ENCODE data around the gene RIC3. TPM values are rescaled to one million over a fixed set of nuclear protein-coding genes. Genes with fewer than 3 reads are reported as not detected.

RIC3 gene
- total RNA-seq, 1 donor from 2014 or later = 5.3 TPM

DNA sequence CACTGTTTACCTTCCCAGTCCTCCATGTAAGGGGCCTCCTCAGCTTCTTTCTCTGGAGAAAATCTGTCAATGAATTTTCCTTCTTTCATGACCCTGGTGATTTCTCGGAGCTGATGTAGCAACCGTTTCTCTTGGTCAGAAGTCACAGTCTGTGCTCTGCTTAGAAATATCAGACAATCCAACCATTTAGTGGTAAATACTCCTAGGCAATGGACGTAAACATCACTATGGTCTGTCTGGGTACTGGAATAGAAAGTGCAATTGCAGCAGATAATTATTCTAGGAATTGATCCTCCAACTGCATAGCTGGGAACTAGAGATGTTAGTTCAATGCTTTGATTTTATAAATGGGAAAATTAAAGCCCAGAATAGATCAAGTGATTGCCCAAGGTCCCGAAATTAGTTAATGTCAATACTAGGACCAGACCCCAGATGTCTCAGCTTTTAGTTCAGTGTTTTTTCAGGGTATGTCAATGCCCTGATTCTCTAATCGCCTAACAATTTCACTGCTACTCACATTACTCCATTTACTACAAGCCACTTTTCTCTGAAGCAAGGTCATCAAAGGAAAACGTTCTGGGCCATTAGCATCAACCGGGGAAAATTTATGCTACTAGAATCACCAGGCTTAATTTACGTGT, 42.1 kb downstream of the RIC3 start:
- H3K9me3 ChIP-seq = no peaks in the 10 kb centered on the region
- no peaks in the 10 kb centered on the region for H3K27me3 ChIP-seq
- no peaks in the 10 kb centered on the region for H3K4me1 ChIP-seq
- no peak overlapping the region for H3K4me3 ChIP-seq
- DNase-seq (ENCODE audit: low spot score in 2 of 2) = no peak
- no peak overlapping the region for H3K27ac ChIP-seq
- no peaks in the 10 kb centered on the region for H3K36me3 ChIP-seq
- intact Hi-C loops (cut with DNase I) = no loop called here
- TF ChIP-seq, protein P1, sequence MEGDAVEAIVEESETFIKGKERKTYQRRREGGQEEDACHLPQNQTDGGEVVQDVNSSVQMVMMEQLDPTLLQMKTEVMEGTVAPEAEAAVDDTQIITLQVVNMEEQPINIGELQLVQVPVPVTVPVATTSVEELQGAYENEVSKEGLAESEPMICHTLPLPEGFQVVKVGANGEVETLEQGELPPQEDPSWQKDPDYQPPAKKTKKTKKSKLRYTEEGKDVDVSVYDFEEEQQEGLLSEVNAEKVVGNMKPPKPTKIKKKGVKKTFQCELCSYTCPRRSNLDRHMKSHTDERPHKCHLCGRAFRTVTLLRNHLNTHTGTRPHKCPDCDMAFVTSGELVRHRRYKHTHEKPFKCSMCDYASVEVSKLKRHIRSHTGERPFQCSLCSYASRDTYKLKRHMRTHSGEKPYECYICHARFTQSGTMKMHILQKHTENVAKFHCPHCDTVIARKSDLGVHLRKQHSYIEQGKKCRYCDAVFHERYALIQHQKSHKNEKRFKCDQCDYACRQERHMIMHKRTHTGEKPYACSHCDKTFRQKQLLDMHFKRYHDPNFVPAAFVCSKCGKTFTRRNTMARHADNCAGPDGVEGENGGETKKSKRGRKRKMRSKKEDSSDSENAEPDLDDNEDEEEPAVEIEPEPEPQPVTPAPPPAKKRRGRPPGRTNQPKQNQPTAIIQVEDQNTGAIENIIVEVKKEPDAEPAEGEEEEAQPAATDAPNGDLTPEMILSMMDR (IDR thresholded peaks at IDR 0.05) = no peak

DNA sequence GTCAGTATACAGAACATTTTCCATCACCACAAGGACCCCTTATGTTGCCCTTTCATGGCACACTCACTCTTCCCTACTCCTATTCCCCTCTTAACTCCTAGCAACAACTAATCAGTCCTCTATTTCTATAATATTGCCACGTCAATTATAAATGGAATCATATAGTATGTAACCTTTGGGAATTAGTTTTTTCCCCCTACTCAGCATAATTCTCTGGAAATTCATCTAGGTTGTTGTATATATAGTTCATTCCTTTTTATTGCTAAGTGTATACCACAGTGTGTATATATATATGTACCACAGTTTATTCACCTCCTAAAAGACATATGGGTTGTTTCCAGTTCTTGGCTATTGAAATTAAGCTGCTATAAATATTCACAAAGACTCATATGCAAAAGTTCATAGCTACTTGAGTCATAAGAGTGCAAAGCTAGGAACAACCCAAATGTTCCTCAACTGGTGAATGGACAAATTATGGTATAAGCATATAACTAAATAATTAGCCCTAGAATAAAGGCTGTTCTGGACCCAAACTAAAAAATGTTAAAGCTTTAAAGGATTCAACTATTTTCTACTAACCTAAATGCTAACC, 46.6 kb downstream of the RIC3 start:
- Histone ChIP-seq H3K27me3 (no peaks in the 10 kb centered on the region), H3K4me3 (no peak overlapping the region), H3K27ac (no peak overlapping the region), H3K36me3 (no peaks in the 10 kb centered on the region), H3K4me1 (no peaks in the 10 kb centered on the region), H3K9me3 (no peaks in the 10 kb centered on the region)
- intact Hi-C loops (cut with DNase I) = no loop called here
- no peak for DNase-seq (ENCODE audit: low spot score in 2 of 2)
- TF ChIP-seq, protein P1 (IDR thresholded peaks at IDR 0.05) = no peak

DNA sequence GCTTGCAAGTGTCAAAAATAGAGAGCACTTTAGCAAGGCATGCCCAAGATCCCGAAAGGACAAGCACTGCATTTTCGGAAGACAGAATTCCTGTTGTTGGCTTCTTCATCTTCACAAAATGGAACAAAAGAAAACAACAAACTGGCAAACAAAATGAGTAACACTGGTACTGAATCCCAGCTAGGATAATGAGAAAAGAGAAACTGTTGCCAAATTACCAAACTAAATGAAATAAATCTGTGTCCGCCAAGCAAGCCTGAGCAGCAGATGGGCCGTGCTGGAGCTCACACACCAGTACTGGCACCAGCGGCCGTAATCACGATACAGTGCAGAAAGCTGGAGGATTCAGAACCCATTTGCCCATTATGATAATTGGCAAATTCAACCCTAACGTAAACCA, 57.2 kb downstream of the RIC3 start:
- TF ChIP-seq, protein P1 (IDR thresholded peaks at IDR 0.05) = no peak
- no peak for DNase-seq (ENCODE audit: low spot score in 2 of 2)
- H3K4me3 ChIP-seq = no peak overlapping the region
- H3K27ac ChIP-seq = no peak overlapping the region
- H3K27me3 ChIP-seq = no peaks in the 10 kb centered on the region
- H3K36me3 ChIP-seq = peaks cover 0 to 11% of the 10 kb centered on the region in 2 donors
- peaks cover 0 to 12% of the 10 kb centered on the region in 2 donors for H3K9me3 ChIP-seq
- intact Hi-C loops (cut with DNase I) = no loop called here
- H3K4me1 ChIP-seq = no peaks in the 10 kb centered on the region

DNA sequence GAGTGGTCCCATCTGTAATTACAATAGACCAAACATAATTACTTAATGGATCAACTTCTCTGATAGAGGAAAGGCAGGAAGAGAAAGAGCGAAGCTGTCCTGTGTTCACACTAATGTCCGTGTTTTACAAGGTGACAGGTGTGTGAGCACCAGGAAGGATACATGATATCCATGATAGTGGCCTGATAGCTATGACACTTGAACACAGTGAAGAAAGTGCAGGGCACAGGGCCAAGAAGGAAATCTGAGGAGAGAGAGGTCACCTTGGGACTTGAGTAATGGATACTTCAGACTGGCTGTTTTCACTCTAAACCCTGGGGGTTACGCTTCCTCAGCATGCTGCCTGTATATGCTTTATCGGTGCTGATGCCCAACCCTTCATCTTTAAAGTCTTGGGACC, 58.4 kb downstream of the RIC3 start:
- Histone ChIP-seq H3K27ac (no peak overlapping the region), H3K36me3 (peaks cover 0 to 23% of the 10 kb centered on the region in 2 donors), H3K4me1 (no peaks in the 10 kb centered on the region), H3K27me3 (no peaks in the 10 kb centered on the region), H3K9me3 (peaks cover 0 to 11% of the 10 kb centered on the region in 2 donors), H3K4me3 (no peak overlapping the region)
- DNase-seq (ENCODE audit: low spot score in 2 of 2) = no peak
- TF ChIP-seq, protein P1 (IDR thresholded peaks at IDR 0.05) = no peak
- intact Hi-C loops (cut with DNase I) = no loop called here

DNA sequence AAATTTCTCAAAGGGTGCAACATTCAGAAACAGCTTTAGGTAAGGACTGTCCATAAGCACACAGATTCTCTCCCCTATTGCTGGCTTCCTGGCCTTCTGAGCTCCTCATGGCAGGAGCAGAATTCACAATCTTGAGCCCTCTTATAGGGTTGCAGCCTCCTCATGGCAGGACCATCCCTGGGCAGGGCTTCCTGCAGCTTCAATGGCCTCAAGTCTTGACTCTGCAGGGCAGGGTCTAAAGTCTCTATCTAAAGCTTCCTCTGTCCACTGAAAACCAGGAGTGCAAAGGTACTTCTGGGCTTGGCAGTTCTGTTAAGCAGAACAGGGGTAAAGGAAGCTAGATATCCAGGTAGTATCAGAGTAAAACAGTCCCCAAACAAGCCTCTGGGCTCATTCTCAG, 59.1 kb downstream of the RIC3 start:
- DNase-seq (ENCODE audit: low spot score in 2 of 2) = no peak
- H3K27ac ChIP-seq = no peak overlapping the region
- H3K4me3 ChIP-seq = no peak overlapping the region
- intact Hi-C loops (cut with DNase I) = no loop called here
- H3K27me3 ChIP-seq = no peaks in the 10 kb centered on the region
- peaks cover 0 to 4% of the 10 kb centered on the region in 2 donors for H3K9me3 ChIP-seq
- TF ChIP-seq, protein P1 (IDR thresholded peaks at IDR 0.05) = no peak
- H3K4me1 ChIP-seq = no peaks in the 10 kb centered on the region
- H3K36me3 ChIP-seq = peaks cover 0 to 23% of the 10 kb centered on the region in 2 donors
